Daoy (cell line): ENCODE data around the gene BFAR. TPM values are rescaled to one million over a fixed set of nuclear protein-coding genes. Genes with fewer than 3 reads are reported as not detected.
"Not testable (repeated sequence)": the region's sequence is repeated elsewhere in the genome, so short reads cannot be mapped to it uniquely, and the experiment has no call there.

Experiments
- DNase-seq: peaks from one replicate; pipeline ENCODE4 v3.0.0-alpha.2; 2015; ENCODE audit warnings: low read depth
- total RNA-seq: library from RNA; depleted of rRNA; stranded (reverse); fragments of >200 nt; shearing (Covaris generic); gene quantifications from 2 replicates; pipeline ENCODE4 v1.2.3, GENCODE V29; 2014; rRNA removed

The BFAR gene
- 72.1 and 81.8 TPM in 2 replicates for total RNA-seq

- peak; percentile 99 for DNase-seq
These were observed at the start of gene BFAR for GRCh38 chr16:14632693-14633569. Gene BFAR, plus strand, starts transcription at chr16:14632951. Its CDS starts 11,396 bp downstream, at chr16:14644347.

GRCh38 chr16:14585287-14585686, 47.5 kb upstream of the BFAR start:
- no peak for DNase-seq

GRCh38 chr16:14586637-14587305, 46.0 kb upstream of the BFAR start:
- no peak for DNase-seq

- DNase-seq, result no peak
These were observed 32.6 kb upstream of the BFAR start for GRCh38 chr16:14600164-14600563.

GRCh38 chr16:14602443-14602963, 30.2 kb upstream of the BFAR start:
- no peak for DNase-seq

- DNase-seq, result no peak
These were observed 26.6 kb upstream of the BFAR start for GRCh38 chr16:14606102-14606501.

- no peak for DNase-seq
These were observed 24.6 kb upstream of the BFAR start for GRCh38 chr16:14608111-14608566.

- no peak for DNase-seq
These were observed 24.1 kb upstream of the BFAR start for GRCh38 chr16:14608604-14609003.

GRCh38 chr16:14609716-14610115, 23.0 kb upstream of the BFAR start:
- no peak for DNase-seq

GRCh38 chr16:14611660-14612059, 21.1 kb upstream of the BFAR start:
- DNase-seq, result no peak

GRCh38 chr16:14613991-14614390, 18.8 kb upstream of the BFAR start:
- DNase-seq, result no peak

- no peak for DNase-seq
These were observed 16.5 kb upstream of the BFAR start for GRCh38 chr16:14616280-14616679.

- no peak for DNase-seq
These were observed 14.2 kb upstream of the BFAR start for GRCh38 chr16:14618566-14618965.

- no peak for DNase-seq
These were observed 5.7 kb upstream of the BFAR start for GRCh38 chr16:14627078-14627477.

- no peak for DNase-seq
These were observed 3.7 kb upstream of the BFAR start for GRCh38 chr16:14628806-14629611.

- DNase-seq, result no peak
These were observed 3.2 kb upstream of the BFAR start for GRCh38 chr16:14629612-14629918.

- peak; percentile 97 for DNase-seq
These were observed 2.7 kb upstream of the BFAR start, which contains the start of gene PARN for GRCh38 chr16:14629919-14630619. Gene PARN, minus strand, starts transcription at chr16:14630260. Its CDS starts 135 bp downstream, at chr16:14630125.

GRCh38 chr16:14630620-14631330, 2.0 kb upstream of the BFAR start:
- not testable (repeated sequence) for DNase-seq

GRCh38 chr16:14634389-14634725, 1.6 kb downstream of the BFAR start:
- no peak for DNase-seq

GRCh38 chr16:14635395-14636165, 2.8 kb downstream of the BFAR start:
- DNase-seq, result no peak
